AG04449 (cell line): ENCODE measurements around the gene TMEM45A.
"Not testable (repeated sequence)": the region's sequence is repeated elsewhere in the genome, so short reads cannot be mapped to it uniquely, and the experiment has no call there.

ENCODE experiments used
- CTCF ChIA-PET: fragments of 350-600 bp; formaldehyde crosslinking; extraction: SDS; loops from one replicate; lab custom pipeline; 2021; ENCODE audit warnings: antibody characterized with exemption; lab: Yijun Ruan, JAX
- POLR2A ChIA-PET: fragments of 400-600, 350-600 bp; formaldehyde crosslinking; extraction: SDS; loops from one replicate; lab custom pipeline; 2020; ENCODE audit warnings: antibody characterized with exemption, inconsistent platforms; lab: Yijun Ruan, JAX
- DNase-seq: peaks from one replicate; pipeline ENCODE4 v3.0.0-alpha.2; 2010; ENCODE audit warnings: low read depth, low spot score
- H3K4me3 ChIP-seq: 2 replicates; pipeline ENCODE4 v1.5.1; 2011; ENCODE audit warnings: low read depth, mild to moderate bottlenecking, control low read depth, low read length
- CTCF ChIP-seq: IDR thresholded peaks from one replicate; pipeline ENCODE4 v1.5.1; 2011; ENCODE audit warnings: mild to moderate bottlenecking, moderate library complexity, low read length, control low read depth, inconsistent platforms; ENCODE audit not compliant: insufficient read depth; ENCODE audit errors: missing control alignments

Gene TMEM45A

GRCh38 chr3:100492059-100493006 lies at the start of gene TMEM45A:
Gene TMEM45A (plus strand): TSS chr3:100492619. CDS start chr3:100555212, 62,593 bp downstream.
- ChIA-PET CTCF (interaction anchor here (0.7 to 1.2 kb wide), 5 partner anchors 12 to 98 kb away, joined by 3 to 8 read pairs (median 4); no protein-coding TSS in a partner anchor), POLR2A (interaction anchor here (0.6 to 1.4 kb wide), 8 partner anchors 9 to 97 kb away, joined by 3 to 8 read pairs (median 4); partner anchors contain the start of genes LNP1 and TOMM70)
- TF ChIP-seq CTCF, result no peak
- peak within 1 kb of the TSS; percentile 65 for H3K4me3 ChIP-seq
- DNase-seq, result peak; percentile 74

GRCh38 chr3:100443690-100444089 lies 48.7 kb upstream of the TMEM45A start:
- no peak for DNase-seq
- ChIA-PET POLR2A (no interaction called here), CTCF (interaction anchor here (1.0 kb wide), 1 partner anchor 20 kb away, joined by 3 read pairs; no protein-coding TSS in a partner anchor)
- no peak overlapping the region for H3K4me3 ChIP-seq
- no peak for TF ChIP-seq CTCF

- DNase-seq, H3K4me3 ChIP-seq, POLR2A ChIA-PET: not testable (repeated sequence)
- CTCF ChIA-PET, result interaction anchor here (6.4 kb wide), 1 partner anchor 16 kb away, joined by 57 read pairs; no protein-coding TSS in a partner anchor
Observed at GRCh38 chr3:100447067-100447466, 45.4 kb upstream of the TMEM45A start.

GRCh38 chr3:100448079-100448478 lies 44.3 kb upstream of the TMEM45A start:
- no peak for DNase-seq
- CTCF ChIA-PET, result interaction anchor here (1.1 to 6.4 kb wide), 4 partner anchors 9 to 142 kb away, joined by 3 to 57 read pairs (median 15); no protein-coding TSS in a partner anchor
- POLR2A ChIA-PET, result no interaction called here
- H3K4me3 ChIP-seq, result no peak overlapping the region
- no peak for TF ChIP-seq CTCF

GRCh38 chr3:100449214-100449613 lies 43.2 kb upstream of the TMEM45A start:
- CTCF ChIA-PET, result interaction anchor here (1.1 to 6.4 kb wide), 4 partner anchors 11 to 141 kb away, joined by 3 to 57 read pairs (median 15); no protein-coding TSS in a partner anchor
- TF ChIP-seq CTCF, result no peak
- no peak overlapping the region for H3K4me3 ChIP-seq
- DNase-seq, result no peak
- POLR2A ChIA-PET, result interaction anchor here (0.7 kb wide), 1 partner anchor 602 kb away, joined by 5 read pairs; no protein-coding TSS in a partner anchor

GRCh38 chr3:100454677-100455076 lies 37.7 kb upstream of the TMEM45A start:
- no peak overlapping the region for H3K4me3 ChIP-seq
- POLR2A ChIA-PET, result no interaction called here
- no peak for DNase-seq
- no peak for TF ChIP-seq CTCF
- CTCF ChIA-PET, result no interaction called here
